T1000 (cell line): Measurements from ENCODE around the gene RCVRN.

Experiments used
- DNase-seq: peaks from one replicate; lab custom pipeline; 2025; ENCODE audit warnings: mixed read lengths; lab: John Stamatoyannopoulos, UW

Gene RCVRN

DNA sequence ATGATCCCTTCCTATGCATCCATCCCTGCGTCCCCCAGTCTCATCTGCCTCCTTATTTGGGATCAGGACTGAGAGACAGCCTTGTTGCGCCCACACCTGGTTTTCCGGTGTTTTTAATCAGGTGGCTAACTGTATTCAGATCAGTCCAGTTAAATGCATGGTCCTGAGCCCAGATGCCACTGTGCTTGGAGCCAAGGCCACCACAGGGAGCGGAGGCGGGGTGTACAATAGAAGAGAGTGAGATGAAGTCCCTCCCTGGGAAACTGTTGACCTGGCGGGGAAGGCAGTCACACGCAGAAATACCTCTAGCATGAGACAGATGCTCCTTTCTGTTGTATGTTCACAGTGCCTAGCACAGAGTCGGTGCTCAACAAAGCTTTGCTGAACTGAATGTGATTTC lies 6.3 kb downstream of the RCVRN start:
- DNase-seq = no peak

DNA sequence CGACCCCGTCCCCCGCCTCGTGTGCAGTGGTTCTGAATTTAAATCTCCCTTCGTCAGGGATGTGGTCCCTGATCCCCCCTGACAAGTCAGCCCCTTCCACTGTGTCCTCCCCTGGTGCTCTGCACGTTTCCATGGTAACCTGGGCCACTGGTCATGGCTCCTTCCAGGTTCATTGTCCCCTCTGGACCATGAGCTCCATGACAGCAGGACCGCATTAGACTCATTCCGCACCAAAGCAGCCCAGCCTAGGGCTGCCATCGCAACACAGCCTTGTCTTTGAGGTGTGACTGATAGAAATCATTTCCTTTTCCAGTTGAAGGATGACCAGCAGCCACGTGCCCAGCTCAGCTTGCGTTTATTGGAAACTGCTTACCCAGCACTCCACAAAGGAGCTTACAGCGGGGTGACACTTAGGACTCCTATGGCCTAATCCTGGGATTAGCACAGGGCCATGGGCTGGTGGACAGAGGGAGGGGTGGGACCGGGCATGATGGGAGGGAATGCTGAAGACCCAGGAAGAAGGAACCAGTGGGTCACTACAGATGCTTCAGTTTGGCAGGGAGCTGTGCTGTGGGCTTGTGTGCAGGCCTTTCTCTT lies 7.6 kb downstream of the RCVRN start:
- no peak for DNase-seq

- no peak for DNase-seq
Observed at GRCh38 chr17:9895923-9896322, 9.1 kb downstream of the RCVRN start.

DNA sequence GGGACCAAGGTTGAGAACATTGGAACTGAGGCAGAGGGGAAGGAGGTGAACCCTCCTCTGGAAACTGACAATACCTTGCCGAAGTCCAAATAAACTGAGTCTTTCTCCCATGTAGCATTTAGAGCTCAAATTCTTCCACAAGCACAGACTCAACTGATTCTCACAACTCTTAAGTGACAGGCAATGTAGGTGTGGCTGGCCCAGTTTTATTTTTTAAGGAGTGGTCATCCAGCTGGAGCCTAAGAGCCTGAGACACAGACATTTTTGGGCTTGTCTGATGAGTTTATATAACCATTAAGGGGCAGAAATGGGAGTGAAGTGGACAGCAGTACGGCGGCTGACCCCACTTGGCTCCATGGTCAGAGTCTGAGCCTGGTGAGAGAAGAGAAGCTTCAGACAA lies 10.8 kb downstream of the RCVRN start:
- DNase-seq = no peak

DNA sequence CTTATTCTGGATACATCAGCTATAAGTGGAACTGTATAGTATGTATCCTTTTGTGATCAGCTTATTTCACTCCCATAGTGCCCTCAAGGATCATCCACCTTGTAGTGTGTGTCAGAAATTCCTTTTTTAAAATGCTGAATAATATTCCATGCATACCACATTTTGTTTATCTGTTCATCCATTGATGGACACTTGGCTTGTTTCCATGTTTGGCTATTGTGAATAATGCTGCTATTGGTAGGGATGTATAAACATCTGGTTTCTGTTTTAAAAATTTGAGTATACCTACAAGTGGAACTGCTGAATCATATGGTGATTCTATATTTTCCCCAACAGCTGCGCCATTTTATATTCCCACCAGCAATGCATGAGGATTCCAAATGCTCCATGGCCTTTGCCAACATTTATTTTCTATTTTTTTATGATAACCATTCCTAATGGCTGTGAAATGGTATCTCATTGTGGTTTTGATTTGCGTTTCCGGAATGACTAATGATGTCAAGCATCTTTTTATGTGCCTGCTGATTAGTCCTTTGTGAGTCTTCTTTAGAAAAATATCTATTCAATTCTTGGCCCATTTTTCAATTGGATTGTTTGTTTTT lies 11.6 kb downstream of the RCVRN start:
- DNase-seq = no peak

- DNase-seq = no peak
Observed at GRCh38 chr17:9890124-9890523, 14.9 kb downstream of the RCVRN start.

- DNase-seq = no peak
Observed at GRCh38 chr17:9887508-9887907, 17.6 kb downstream of the RCVRN start.

DNA sequence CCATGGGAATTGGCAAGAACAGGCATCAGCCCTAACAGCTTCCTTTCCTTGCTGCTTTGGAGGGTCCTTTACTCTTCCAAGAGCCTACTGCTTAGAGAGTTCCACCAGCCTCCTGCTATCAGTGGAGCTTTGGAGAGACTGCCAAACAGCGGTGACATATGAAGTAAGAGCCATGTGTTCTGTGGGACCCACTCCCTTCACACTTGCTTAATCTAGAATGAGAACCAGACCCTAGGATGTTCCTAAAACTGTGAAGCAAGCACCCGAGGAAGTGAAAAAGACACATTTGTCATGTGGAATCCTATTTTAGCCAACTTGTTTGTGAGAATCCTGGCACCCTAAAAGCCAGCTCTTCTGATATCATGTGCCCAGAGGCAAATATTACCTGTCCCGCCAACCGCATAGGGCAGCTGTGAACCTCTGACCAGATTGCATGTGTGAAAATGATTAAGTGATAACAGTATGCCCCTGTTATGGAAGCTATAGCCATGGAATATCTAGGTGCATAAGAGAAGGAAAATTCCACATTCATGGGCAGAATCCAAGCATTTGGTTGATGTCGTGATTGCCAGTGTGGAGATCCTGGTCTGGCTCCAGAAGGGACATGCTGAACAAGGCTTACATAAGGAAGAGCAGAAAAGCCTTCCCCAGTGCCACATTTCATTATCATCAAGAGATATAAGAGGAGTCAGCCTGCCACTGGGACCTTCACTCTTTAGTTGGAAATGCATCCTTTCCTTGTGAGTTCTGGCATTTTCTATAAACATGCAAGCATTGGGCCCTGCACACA lies 18.7 kb downstream of the RCVRN start:
- DNase-seq = no peak

- DNase-seq = no peak
Observed at GRCh38 chr17:9883451-9883850, 21.6 kb downstream of the RCVRN start.

DNA sequence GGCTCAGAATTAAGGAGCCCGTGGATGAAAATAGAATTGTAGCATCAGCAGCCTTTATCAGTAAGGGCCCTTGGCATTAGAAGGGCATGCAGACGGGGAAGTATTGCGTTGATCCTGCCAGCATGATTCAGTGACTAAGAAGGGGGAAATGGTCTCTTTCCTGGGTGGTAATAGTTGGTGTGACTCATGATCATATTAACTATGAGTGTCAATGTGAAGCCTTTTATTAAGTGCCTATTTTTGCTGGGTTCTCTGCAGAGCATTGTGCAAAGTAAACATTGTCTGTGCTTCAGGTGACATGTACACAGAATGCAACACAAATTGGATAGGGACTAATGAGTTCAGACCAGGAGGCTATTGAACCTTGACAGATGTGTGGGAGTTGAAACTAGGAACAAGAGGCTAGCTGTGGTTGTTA lies 24.5 kb downstream of the RCVRN start:
- DNase-seq = no peak

GRCh38 chr17:9878786-9879525 lies 26.1 kb downstream of the RCVRN start:
- no peak for DNase-seq

- no peak for DNase-seq
Observed at GRCh38 chr17:9878356-9878755, 26.7 kb downstream of the RCVRN start.

- DNase-seq = no peak
Observed at GRCh38 chr17:9875441-9875840, 29.6 kb downstream of the RCVRN start.

DNA sequence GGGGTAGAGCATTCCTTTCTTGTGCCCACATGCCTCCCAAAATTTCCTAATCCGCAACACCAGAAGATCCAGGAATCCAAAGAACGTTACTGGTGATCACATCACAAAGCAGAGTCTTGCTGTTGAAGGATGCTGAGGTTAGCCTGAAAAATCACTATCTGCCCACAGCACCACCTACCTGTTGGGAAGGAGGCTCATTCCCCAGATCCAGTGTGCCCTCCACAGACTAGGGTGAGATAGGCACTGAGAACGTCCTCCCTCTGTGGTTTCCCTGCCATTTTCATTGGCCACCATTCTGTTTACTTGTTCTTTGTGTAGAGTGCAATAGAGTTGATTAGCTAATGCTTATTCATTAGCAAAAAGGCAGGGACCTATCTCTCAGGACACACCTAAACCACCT lies 30.3 kb downstream of the RCVRN start:
- no peak for DNase-seq

DNA sequence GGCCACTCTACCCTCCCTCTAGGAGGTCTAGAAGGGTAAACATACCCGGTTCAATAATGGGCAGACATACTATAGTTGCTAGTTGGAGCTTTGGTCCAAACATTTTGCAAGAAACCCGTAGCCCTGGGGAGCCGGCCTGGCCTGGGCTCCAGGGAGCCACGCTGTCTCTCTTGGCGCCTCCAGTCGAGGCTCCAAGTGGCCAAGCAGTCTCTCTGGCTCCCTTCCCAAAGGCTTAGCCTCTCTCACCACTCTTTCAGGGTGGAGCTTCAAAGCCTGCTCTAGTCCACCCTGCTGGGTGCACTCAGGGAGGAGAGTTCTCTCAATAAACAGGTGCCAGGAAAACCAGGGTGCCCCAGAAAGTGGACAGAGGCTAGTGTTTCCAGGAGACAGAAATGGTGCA lies 32.2 kb downstream of the RCVRN start:
- no peak for DNase-seq

DNA sequence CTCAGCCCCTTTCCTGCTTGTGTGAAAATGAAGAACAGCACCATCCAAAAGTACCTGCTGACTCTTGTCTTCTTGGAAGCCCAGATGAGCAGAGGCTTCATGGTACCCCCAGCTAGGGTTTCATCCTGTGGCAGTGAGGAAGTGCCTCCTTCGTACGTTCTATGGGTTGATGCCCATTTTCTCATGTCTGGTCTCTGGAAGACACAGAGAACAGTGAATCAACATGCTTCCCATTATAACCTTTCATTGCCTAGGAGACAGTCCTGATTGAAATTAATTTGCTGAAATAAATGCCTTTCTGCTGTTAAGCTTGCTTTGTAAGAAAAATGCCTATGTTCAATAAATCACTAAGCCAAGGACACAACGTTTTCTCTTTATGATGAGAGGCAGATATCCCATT lies 36.5 kb downstream of the RCVRN start:
- DNase-seq = no peak

DNA sequence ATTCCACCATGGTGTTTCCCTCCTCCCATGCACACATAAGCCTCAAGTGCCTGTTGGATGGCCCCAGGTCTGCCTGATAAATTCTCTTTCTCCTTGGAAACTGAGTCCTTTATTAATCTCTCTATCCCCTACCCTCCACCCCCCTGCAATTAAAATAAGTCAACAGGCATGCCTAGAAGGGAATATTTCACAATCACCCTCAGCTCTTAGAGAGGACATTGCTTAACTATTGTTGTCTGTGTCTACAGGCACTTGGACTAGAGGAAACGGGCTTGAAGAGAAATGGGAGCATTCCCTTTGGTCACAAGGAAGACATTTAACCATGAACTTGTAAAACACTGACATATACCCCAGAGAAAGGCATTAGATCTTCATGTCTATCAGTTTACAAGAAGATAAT lies 39.5 kb downstream of the RCVRN start:
- DNase-seq = no peak

DNA sequence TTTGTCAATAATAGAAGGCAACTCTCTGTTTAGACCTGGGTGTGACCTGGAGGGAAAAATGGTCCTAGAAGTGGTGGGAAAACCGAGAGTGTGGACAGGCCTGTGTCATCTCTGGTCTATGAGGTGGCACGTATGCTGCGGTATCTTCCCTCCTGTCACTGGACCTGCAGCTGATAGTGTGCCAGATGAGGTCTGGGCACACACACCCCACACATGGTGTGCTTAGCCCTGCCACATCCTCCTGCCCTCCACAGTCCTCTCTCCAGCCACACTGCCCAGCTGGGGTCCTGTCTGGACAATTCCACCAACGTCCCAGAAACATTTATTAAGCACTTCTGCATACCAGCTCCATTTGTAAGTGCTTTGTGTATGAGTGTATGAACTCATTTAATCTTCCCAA lies 42.1 kb downstream of the RCVRN start:
- no peak for DNase-seq

- DNase-seq = no peak
Observed at GRCh38 chr17:9862220-9862619, 42.9 kb downstream of the RCVRN start.

- no peak for DNase-seq
Observed at GRCh38 chr17:9860851-9861250, 44.2 kb downstream of the RCVRN start.

- no peak for DNase-seq
Observed at GRCh38 chr17:9859781-9860180, 45.3 kb downstream of the RCVRN start.

DNA sequence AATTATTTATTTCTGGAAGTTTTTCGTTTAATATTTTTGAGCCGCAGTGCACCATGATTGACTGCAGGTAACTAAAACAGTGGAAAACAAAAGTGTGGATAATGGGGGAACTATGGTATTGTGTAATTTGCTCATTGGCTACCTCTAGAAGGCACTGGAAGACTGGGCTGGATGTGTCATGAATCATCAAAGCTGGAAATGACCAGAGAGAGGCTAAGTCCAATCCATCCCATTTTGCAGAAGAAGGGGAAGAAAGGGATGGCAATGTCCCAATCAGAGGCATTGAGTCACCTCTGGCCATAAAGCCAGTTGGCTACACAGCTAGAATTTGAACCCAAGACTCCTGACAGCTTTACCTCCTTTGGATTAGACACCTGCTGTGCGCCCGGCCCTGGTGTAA lies 50.0 kb downstream of the RCVRN start:
- no peak for DNase-seq

GRCh38 chr17:9854255-9854654 lies 50.8 kb downstream of the RCVRN start:
- DNase-seq = no peak
